CD4-positive, alpha-beta T cell treated with Interleukin-6 at 100 ng/mL for 8 hours (primary cell): ENCODE measurements around the gene KNG1.
"Not testable (repeated sequence)": the region's sequence is repeated elsewhere in the genome, so short reads cannot be mapped to it uniquely, and the experiment has no call there.

Experiments
- DNase-seq: peaks from one replicate; pipeline ENCODE4 v3.0.0-alpha.2; 2020; ENCODE audit warnings: mixed read lengths, low spot score

KNG1 gene

DNA sequence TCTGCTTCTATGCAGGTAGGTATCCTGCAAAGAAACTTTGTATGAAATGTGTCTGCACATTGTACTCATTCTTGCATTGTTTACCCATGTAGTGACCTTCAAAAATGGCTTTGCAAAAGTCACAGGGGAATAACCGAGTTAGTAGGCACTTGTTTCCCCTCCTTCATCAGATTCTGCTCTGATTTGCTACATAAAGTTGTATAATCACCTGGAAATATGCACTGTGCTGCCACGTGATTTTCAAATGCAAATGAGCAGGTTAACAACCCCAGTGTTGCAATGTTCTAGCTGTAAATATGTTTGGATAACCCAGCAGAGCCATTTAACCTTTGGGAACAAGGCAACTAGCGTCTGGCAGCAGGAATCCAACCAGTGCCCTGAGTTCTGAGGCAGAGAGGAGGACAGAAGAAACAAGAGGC is at the start of gene KNG1:
KNG1 (plus strand) TSS at position 321 of the 419 bp plus-strand sequence. CDS start 184 bp downstream, outside the sequence.
- DNase-seq, result no peak

DNA sequence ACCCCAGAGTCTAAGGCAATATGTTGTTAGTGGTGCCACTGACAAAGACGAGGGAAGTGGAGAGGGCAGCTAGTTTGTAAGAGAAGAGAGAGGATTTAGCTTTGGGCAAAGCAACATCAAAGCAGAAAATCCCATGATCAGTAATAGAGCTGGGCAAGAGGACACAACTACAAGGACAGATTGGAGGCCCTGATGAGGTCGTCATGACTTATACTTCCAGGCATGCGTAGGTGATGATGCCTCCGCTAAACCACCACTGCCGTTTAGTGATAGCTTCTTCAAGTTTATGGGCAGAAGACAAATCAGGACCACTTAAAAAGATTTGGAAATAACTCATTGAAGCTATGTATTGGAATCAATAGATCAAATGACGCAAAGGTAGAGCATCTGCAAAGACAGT is 48.7 kb upstream of the KNG1 start:
- no peak for DNase-seq

DNA sequence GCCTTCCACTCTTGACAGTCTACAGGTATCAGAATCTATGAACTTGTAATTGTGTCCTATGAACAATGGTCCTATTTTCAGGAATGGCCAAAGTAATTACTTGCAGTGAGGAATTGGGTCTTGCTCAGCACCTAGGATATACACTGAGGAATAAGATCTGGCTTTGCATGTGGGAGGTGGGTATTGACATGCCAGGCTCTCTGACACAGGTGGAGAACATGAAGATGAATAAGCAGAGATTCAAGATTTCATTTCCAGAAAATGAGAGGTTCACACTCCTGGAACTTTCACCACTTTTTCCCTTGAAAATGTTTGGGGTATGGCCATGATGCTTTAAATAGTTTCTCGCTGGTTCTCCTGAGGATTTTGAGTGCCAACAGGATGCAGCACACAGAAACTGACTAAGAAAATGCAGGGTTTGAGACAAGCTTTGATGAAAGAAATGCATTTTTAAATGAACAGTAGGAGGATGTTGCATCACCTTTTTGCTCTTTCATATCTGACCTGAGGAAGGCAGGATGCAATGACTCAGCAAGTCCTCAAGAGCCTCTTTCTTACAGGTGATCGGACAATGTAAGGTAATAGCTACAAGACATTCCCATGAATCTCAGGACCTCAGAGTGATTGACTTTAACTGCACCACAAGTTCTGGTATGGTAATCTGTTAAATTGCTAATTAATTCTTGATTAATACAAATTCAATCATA is 47.6 kb upstream of the KNG1 start:
- no peak for DNase-seq

DNA sequence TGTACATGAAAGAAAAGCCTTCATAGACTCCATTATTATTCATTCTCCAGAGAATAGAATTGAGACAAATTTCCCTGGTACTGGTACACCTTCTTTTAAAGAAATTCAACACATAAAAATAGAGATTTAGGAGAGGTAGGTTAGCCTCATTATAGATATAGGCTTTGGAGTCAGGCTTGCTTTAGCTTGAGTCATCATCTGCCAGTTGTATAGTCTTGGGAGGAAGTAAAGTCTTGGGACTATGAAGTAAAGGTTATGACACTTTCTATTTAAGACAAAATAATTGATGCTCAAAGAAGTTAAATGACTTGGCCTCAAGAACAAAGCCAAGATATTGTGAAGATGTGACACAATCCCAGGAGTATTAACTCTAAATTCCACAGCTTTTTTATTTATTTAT is 47.0 kb upstream of the KNG1 start:
- DNase-seq, result no peak

DNA sequence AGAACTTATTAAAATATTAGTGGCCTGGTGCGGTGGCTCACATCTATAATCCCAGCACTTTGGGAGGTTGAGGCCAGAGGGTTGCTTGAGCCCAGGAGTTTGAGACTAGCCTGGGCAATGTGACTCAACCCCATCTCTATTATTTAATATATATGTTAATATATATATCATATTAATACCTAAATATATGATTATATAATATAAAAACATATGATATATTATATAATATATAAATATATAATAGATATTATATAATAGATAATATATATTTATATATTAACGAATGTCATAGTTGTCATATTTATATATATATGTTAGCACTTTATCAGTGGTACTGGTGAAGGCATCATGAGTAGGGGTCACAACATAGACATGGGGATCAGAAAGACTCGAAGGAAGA is 46.1 kb upstream of the KNG1 start:
- no peak for DNase-seq

DNA sequence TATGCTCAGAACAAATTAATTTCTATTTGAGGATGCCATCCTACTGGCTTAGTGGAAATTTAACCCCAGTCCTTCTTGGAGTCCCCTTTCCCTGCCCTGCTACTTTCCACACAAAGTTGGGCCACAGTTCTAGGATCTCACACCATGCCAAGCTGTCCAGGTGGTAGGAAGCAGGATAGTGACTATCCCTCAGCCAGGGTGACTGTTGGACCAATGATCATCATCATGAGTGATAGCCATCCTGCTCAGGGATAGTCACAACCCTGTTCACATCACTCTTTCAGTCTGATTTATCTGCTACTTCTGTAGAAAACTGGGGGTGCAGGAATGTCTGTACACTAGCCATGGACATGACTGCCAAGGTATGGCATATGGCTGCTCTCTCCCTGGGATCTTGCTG is 38.6 kb upstream of the KNG1 start:
- no peak for DNase-seq

DNA sequence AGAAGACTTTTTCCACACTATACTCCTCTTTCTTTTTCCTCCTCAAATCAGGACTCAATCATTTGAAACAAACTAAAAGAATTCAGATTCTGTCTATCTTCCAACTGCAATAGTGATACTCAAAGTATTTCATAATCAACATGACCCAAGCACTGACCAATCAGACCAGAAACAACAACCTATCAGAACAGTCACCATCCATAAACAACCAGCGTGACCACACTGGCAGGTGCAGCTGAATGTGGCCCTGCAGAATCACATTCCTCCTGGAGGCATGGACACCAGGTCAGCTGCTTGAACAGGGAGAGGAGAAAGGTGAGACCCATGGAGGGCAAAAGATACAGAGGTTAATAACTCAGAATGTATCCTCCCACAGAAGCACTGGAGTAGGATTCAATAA is 38.0 kb upstream of the KNG1 start:
- DNase-seq, result no peak

DNA sequence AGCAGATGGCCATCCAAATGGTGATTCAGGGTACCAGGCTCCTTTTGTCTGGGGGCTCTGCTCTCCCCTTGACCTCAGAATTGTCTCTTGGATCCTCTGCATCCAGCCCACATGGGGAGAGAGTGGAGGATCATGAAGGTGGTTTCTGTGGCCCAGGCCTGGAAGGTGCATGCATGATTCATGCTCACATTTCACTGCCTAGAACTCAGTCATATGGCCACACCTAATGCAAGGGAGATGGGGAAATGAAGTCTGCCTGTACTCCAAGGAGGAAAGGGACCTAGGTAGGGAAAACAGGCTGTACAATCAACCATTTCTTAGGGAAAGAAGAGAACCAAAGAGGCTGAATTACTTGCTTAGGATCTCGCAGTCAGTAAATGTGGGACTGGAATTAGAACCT is 36.3 kb upstream of the KNG1 start:
- DNase-seq, result no peak

DNA sequence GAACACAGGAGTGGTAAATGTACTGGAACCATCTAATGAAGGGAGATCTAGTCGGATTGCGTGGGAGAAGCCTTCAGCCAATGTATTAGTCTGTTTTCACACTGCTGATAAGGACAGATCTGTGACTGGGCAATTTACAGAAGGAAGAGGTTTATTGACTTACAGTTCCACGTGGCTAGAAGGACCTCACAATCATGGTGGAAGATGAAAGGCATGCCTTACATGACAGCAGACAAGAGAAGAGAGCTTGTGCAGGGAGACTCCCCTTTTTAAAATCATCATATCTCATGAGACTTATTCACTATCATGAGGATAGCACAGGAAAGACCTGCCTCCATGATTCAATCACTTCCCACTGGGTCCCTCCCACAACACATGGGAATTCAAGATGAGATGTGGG is 34.3 kb upstream of the KNG1 start:
- DNase-seq, result no peak

DNA sequence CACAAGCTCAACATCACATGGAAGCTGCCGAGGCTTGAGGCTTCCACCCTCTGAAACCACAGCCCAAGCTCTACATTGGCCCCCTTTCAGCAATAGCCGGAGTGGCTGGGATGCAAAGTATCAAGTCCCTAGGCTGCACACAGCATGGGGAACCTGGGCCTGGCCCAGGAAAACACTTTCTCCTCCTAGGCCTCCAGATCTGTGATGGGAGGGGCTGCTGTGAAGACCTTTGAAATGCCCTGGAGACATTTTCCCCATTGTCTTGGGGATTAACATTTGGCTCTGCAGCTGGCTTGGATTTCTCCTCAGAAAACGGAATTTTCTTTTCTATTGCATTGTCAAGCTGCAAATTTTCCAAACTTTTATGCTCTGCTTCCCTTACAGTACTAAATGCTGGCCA is 33.2 kb upstream of the KNG1 start:
- DNase-seq, result no peak

DNA sequence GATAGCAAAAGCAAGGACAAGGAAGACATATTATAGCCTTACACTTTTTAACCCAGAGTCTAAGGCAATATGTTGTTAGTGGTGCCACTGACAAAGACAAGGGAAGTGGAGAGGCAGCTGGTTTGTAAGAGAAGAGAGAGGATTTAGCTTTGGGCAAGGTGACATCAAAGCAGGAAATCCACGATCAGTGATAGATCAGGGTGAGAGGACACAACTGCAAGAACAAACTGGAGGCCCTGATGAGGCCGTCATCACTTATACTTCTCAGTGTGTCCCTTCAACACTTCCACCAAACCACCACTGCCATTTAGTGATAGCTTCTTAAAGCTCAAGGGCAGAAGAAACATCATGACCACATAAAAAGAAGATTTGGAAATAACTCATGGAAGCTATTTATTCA is 30.7 kb upstream of the KNG1 start:
- DNase-seq, result not testable (repeated sequence)

DNA sequence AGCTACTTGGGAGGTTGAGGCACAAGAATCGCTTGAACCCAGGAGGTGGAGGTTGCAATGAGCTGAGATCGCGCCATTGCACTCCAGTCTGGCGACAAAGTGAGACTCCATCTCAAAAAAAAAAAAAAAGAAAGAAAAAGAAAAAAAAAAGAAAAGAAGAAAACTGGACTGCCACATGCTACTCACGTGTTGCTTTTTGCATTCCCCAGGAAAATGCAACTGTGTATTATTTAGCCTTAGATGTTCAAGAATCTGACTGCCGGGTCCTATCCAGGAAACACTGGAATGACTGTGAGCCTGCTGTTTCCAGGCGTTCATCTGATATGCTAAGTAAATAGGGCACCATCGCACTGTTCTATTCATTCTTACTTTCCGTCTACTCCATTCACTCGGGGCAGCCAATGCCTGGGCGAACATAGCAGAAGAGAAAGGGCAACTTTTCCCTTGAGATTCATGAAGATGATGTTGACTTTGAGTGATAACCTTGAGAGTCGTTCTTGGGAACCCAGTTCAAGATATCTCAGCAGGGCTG is 30.0 kb upstream of the KNG1 start:
- DNase-seq, result no peak

DNA sequence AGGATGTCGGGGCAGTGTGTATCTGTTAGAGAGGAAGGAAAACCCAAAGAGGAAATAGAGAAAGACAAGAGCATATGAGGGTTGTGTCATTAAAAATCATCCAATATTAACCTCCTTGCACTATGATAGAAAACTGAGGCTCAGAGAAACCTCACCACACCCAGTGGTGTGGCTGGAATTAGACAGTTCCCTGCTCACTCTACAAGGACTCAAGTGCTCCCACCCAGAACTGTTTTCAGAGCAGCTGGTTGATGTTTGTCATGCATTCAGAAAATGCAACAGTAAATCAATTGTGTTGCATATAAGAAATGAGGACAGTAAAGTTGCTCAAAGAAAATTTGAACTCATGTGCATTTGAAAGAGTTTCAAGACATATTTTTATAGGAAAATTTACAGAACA is 26.9 kb upstream of the KNG1 start:
- DNase-seq, result not testable (repeated sequence)

DNA sequence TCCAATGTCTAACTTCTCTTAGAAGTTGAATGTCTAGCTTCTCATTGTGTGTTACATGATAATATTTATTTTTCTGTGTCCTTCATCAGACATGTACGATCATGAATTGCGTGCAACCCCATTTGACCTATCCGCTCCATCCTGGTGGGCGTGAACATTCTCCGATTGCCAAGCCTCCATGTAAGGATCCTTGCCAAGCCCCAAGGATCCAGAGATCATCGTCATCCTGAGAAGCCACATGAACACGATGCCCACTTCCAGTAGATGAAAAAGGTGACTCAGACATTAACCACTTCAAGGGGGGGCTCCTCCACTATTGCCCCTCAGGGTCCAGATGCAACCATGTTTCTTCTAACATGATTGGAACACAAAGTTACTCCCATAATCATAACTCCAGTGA is 25.5 kb upstream of the KNG1 start:
- DNase-seq, result no peak

DNA sequence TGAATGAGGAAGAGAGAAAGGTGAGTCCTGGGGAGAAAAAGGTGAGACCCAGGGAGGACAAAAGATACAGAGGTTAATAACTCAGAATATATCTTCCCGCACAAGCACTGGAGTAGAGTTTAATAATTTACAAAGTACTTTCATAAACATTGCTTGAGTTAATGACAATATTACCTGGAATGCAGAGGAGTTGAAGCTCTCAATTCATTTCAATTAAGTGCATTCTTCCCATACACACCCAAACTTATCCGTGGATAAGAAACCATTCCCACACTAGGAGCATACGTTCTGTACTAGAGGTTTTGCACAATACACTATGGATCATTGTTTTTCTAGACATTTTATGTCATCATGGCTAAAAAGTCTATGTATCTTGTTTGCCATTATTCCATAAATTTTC is 23.3 kb upstream of the KNG1 start:
- DNase-seq, result no peak

DNA sequence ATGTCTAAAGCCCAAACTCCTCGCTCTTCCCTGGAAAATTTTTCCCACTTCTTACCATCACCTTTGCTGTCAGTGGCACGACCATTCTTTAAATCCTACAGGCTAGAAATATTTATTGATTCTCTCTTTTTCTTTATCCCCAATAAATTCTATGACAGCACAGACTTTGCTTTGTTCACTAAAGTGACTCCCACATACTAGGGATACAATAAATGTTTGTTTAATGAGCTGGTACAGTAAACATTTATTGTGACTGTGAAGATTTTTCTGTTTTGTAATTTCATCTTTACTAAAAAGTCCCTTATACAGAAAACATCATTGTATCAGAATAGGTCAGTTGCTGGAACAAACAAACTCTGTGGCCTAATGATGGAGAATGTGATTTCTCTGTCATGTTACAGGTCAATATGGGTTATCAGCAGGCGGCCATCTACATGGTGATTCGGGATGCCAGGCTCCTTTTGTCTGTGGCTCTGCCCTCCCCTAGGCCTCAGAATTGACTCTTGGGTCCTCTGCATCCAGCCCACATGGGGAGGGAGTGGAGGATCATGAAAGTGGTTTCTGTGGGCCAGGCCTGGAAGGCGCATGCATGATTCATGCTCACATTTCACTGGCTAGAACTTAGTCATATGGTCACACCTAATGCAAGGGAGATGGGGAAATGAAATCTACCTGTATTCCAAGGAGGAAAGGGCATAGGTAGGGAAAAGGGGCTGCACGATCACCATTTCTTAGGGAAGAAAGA is 22.7 kb upstream of the KNG1 start:
- DNase-seq, result no peak

DNA sequence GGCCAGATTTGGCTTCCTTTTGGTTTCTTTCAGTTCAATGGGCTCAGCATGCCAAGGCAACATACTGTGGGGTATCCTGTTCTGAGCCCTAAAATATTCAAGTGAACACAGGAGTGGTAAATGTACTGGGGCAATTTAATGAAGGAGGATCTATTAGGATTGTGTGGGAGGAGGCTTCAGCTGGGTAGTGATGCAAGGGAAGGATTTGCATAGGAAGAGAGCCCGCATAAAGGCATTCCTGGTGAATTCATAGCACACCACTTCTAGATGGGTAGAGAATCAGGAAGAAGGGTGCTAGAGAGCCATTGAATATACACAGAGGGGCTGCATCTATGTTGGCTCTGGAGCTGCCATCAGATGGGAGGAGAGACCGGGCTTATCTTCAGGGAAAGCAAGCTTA is 20.6 kb upstream of the KNG1 start:
- no peak for DNase-seq

DNA sequence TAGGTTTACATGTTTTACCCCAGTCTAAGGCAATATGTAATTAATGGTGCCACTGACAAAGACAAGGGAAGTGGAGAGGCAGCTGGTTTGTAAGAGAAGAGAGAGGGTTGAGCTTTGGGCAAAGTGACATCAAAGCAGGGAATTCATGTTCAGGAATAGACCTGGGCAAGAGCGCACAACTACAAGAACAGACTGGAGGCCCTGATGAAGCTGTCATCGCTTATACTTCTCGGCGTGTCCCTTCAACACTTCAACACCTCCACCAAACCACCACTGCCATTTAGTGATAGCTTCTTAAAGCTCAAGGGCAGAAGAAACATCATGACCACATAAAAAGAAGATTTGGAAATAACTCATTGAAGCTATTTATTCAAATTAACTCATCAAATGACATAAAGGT is 19.6 kb upstream of the KNG1 start:
- no peak for DNase-seq

DNA sequence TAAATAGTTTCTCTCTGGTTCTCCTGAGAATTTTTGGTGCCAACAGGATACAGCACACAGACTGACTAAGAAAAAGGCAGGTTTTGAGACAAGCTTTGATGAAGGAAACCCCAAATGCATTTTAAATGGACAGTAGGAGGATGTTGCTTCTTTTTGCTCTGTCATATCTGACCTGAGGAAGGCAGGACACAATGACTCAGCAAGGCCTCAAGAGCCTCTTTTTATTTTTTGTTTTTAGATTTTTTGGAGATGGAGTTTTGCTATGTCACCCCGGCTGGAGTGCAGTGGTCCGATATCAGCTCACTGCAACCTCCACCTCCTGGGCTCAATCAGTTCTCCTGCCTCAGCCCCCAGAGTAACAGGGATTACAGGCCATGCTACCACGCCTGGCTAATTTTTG is 16.9 kb upstream of the KNG1 start:
- no peak for DNase-seq

DNA sequence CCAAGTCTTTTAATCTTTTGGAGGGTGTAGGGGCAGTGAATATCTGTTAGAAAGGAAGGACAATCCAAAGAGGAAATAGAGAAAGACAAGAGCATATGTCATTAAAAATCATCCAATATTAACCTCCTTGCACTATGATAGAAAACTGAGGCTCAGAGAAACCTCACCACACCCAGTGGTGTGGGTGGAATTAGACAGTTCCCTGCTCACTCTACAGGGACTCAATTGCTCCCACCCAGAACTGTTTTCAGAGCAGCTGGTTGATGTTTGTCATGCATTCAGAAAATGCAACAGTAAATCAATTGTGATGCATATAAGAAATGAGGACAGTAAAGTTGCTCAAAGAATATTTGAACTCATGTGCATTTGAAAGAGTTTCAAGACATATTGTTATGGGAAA is 14.7 kb upstream of the KNG1 start:
- DNase-seq, result not testable (repeated sequence)

DNA sequence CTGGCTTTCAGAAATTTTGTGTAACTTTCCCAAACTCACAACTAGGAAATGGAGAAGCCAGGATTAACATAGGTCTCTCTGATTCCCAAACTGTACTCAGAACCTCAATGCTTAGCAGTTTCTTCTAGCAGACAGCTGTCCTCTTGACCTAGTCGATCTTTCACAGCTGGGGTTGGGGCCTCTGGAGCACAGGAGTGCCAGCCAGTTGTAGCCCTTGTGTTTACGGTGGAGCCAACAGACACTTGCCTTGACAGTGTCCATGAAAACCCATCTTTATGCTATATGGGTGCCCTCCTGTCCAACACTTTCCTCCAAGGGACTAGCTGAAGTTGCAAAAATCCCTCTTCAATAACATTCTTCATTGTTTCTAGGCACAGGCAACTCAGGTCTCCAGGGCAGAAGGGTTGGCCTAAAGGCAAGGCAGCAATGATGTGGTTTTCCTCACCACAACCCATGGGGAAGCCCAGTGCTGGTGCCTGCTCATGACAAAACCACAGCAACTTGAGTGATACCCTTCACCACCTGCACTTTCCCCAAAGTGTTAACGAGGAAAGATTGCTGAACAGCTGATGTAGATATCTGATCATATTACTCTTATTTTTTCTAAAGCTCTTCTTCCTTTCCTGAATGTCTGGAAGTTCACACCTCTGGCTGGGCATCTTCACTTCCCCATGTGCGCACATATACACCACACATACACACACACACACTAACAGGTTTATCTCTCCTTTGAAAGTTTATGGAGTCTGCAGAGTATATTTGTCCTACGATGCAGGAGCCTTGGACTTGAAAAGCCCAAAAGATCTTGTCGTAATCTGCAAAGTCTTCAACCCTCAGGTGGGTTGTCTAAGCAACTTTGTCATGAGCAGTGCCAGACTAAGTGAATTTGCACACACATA is 11.0 kb upstream of the KNG1 start:
- DNase-seq, result no peak

DNA sequence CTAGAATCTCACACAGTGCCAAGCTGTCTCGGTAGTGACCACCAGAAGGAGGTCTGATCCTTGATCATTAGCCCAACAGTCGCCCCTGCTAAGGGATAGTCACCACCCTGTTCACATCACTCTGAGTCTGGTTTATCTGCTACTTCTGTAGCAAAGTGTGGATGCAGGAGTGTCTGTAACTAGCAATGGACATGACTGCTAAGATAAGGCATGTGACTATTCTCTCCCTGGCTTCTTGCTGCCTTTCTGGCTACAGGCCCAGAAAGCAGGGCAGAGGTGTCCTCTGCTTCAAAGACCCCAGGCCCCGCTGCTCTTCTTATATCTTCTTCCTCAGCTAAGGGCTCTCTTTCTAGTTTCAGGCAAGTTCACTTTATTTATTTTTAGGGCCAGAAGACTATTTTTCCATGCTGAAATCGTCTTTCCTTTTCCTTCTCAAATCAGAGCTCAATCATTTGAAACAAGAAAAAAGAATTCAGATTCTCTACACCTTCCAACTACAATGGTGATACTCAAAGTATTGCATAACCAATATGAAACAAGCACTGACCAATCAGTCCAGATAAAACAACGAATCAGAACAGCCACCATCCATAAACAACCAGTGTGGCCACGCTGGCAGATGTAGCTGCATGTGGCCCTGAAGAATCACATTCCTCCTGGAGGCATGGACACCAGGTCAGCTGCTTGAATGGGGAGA is 8.0 kb upstream of the KNG1 start:
- DNase-seq, result no peak
